Lower leg skin (tissue), 4 donors: ENCODE results near the gene AAGAB. TPM values are rescaled to one million over a fixed set of nuclear protein-coding genes. Genes with fewer than 3 reads are reported as not detected.

Experiments used
- DNase-seq, 2 donors: peaks; one replicate each; pipeline ENCODE4 v3.0.0-alpha.2; 2019; ENCODE audit warnings: low spot score in 2 of 2
- H3K4me3 ChIP-seq: fragments of 200-600 bp; sonication (generic); 2 replicates; pipeline ENCODE4 v1.5.1; 2017; ENCODE audit warnings: mild to moderate bottlenecking, low read depth; ENCODE audit not compliant: poor library complexity, severe bottlenecking
- POLR2A ChIP-seq, 2 donors: fragments of 450-650 bp; IDR thresholded peaks; one replicate each; pipeline ENCODE4 v1.6.1; 2016 to 2017; ENCODE audit warnings: antibody characterized with exemption in 2 of 2, mild to moderate bottlenecking in 1 of 2, moderate library complexity in 1 of 2
- WGBS, 2 donors: methylation state at CpG; one replicate each; pipeline ENCODE4 v1.1.5; 2018; 5-methylcytosine and 5-hydroxymethylcytosine counted together
- intact Hi-C: fragments of 100-400 bp; cut with DNase I; formaldehyde crosslinking; loops from one replicate; pipeline ENCODE4 v1.15.0; 2023; ENCODE audit warnings: low total_unique reads
- total RNA-seq, 4 donors: library from RNA; depleted of rRNA; stranded (reverse); fragments of >200 nt; gene quantifications; one replicate each; pipeline ENCODE4 v1.1.0, GENCODE V29; 2016
- TF ChIP-seq, protein P1 (sequence below), 3 donors: fragments of 450-650 bp; IDR thresholded peaks; one replicate each; pipeline ENCODE4 v1.5.1; 2016; ENCODE audit warnings: antibody characterized with exemption in 3 of 3, mild to moderate bottlenecking in 3 of 3, moderate library complexity in 2 of 3

The AAGAB gene
- total RNA-seq, 4 donors from 2014 or later, result 11.3 to 23.4 (median 17.5) TPM

DNA sequence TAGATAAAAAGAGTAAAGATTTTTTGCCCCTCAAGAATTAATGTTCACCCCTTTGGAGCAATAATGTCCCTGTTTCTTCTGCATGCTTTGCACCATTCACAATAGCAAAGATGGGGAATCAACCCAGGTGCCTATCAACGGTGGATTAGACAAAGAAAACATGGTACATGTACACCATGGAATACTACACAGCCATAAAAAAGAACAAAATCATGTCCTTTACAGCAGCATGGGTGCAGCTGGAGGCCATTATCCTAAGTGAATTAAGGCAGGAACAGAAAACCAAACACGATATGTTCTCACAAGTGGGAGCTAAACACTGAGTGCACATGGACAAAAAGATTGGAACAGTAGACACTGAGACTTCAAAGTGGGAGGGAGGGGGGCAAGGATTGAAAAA, 35.2 kb downstream of the AAGAB start:
- intact Hi-C loops, result no loop called here

DNA sequence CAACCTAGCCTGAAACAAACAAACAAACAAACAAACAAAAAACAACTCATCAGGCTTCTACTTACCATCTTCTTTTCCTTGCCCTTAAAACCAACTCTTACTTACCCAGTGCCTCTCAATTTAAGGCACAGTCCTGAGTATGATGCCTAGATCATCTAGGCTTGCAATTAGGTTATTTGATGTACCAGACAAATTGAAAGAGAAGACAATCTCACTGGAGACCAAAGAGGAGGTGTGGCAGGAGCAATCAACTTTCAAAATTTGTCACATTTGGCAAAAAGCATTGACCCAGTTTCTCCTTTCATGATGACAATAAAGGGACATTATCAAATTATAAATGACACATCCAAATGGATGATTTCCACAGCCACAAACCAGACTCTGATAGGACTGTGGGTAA, 36.0 kb downstream of the AAGAB start:
- TF ChIP-seq, protein P1, sequence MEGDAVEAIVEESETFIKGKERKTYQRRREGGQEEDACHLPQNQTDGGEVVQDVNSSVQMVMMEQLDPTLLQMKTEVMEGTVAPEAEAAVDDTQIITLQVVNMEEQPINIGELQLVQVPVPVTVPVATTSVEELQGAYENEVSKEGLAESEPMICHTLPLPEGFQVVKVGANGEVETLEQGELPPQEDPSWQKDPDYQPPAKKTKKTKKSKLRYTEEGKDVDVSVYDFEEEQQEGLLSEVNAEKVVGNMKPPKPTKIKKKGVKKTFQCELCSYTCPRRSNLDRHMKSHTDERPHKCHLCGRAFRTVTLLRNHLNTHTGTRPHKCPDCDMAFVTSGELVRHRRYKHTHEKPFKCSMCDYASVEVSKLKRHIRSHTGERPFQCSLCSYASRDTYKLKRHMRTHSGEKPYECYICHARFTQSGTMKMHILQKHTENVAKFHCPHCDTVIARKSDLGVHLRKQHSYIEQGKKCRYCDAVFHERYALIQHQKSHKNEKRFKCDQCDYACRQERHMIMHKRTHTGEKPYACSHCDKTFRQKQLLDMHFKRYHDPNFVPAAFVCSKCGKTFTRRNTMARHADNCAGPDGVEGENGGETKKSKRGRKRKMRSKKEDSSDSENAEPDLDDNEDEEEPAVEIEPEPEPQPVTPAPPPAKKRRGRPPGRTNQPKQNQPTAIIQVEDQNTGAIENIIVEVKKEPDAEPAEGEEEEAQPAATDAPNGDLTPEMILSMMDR (IDR thresholded peaks at IDR 0.05), result no peak
- TF ChIP-seq POLR2A (IDR thresholded peaks at IDR 0.05), result no peak

More for the DNA sequence above, 35.2 kb downstream of the AAGAB start:
- 95% methylated on average over 2 of the region's 2 CpGs for WGBS, 2 donors
- no peak for DNase-seq
- no peak overlapping the region for H3K4me3 ChIP-seq
- TF ChIP-seq, protein P1 (IDR thresholded peaks at IDR 0.05), result no peak

DNA sequence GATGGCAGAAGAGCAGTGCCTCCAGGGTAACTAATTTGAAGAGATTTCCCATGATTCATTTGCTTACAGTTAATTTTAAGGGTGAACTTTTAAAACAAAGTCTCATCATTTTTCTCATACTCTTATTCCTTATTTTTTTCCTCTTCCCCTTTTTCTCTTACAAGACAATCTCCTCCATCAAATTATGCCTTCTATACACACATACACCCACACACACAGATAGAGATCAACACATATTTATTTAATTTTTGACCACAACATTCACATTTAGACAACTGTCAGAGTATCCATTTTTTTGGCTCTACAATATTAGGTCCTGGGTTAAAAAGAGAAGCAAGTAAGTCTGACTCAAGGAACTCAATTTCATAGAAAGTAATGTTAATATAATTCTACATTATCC, 37.6 kb downstream of the AAGAB start:
- no peak for DNase-seq
- no peak for TF ChIP-seq POLR2A (IDR thresholded peaks at IDR 0.05)
- TF ChIP-seq, protein P1 (IDR thresholded peaks at IDR 0.05), result no peak
- no peak overlapping the region for H3K4me3 ChIP-seq
- intact Hi-C loops, result no loop called here

More for the DNA sequence above, 36.0 kb downstream of the AAGAB start:
- no peak for DNase-seq
- H3K4me3 ChIP-seq, result no peak overlapping the region
- intact Hi-C loops, result no loop called here

DNA sequence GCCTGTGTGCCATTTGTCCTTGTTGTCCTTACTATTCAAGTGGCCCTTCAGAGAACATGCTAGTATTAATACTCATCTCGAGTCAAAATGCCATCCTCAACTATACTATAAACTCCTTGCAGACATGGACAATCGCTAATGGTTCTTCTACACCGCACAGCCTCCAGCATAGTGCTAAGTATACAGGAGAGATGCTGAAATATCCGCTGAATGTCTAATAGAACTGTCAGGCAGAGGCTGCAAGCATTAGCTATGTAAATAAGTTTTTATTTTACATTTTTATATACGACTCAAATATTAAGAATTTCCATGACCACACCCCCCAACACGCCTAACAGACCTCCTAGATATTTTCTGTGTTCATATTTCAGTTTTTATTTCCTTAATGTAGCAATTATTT, 39.4 kb downstream of the AAGAB start:
- H3K4me3 ChIP-seq, result no peak overlapping the region
- TF ChIP-seq, protein P1 (IDR thresholded peaks at IDR 0.05), result no peak
- WGBS, 2 donors, result 84 to 88% methylated on average over 6 of the region's 6 CpGs
- intact Hi-C loops, result no loop called here
- DNase-seq, result no peak

DNA sequence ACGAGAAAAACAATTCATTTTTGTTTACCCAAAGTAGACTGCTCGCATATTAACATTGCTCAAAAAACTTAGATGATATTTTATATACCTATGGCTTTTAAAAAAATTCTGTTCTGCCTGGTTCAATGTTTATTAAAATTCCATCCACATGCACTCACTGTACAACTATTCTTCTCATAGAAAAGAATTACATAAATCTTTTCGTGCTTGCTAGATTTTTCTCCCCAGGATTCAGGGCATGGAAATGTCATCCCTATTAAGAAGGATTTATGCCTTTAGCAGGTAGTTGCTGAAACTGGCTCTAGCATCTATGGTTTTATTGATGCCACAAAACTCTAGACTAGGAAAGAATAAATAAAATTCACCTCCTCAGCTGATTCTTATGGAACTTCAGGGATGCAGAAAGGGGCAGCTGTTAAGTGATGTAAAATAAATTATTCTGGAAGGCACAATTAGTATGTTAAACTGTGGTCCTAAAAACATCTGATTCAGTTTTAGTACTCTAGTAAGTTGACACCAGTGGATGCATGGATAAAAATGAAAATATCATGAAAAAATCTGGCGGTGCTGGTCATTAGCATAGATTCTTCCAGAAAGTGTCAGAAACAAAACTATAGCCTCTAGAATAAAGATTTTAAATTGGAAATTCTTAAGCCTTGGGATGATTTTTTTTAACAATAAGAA, 41.6 kb downstream of the AAGAB start:
- intact Hi-C loops, result no loop called here
- TF ChIP-seq, protein P1 (IDR thresholded peaks at IDR 0.05), result no peak

DNA sequence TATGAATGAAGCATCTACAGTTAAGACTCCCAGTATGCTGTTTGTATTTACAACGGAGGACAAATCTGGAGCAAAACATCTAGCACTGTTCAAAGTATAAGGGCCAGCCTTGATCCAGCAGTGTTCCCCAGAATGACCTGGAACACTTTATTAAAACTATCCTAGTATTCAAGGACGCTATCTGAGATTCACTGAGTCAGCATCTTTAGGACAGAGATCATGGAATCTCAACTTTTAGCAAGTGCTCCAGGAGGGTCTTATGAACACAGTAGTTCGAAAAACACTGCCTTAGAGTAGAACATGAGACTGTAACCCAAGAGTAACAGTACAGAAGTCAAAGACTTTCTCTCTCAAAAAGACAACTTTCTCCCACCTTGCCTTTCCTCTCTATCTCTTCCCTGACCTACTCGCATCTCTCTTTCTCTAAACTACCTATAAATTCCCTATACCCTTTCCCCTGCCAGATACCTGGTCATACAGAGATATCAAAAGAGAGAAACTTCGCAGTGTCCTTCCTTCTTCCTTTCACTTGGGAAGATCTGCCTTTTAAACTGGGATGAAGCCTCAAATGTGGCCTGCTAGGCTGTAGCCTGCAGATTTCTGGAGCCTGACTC, 43.8 kb downstream of the AAGAB start:
- no peak for DNase-seq
- H3K4me3 ChIP-seq, result no peak overlapping the region
- TF ChIP-seq, protein P1 (IDR thresholded peaks at IDR 0.05), result no peak
- TF ChIP-seq POLR2A (IDR thresholded peaks at IDR 0.05), result no peak
- WGBS, 2 donors, result 95 to 96% methylated on average over 5 of the region's 5 CpGs
- intact Hi-C loops, result no loop called here

More for the DNA sequence above, 41.6 kb downstream of the AAGAB start:
- 93% methylated on average over 4 of the region's 4 CpGs for WGBS, 2 donors
- H3K4me3 ChIP-seq, result no peak overlapping the region
- DNase-seq, result no peak
